Measurements from ENCODE around the gene TCEANC2. TPM values are rescaled to one million over a fixed set of nuclear protein-coding genes. Genes with fewer than 3 reads are reported as not detected.

The TCEANC2 gene
- polyA plus RNA-seq, 1 of the 3 experiments (the other 2 are of a cell fraction), result 4.7 TPM

GRCh38 chr1:54144366-54144765, 91.0 kb downstream of the TCEANC2 start:
- Histone ChIP-seq H3K79me2 (ENCODE audit: insufficient read depth) (no peaks in the 10 kb centered on the region), H3K27me3 (ENCODE audit: insufficient read depth) (no peaks in the 10 kb centered on the region), H3F3A (replicated peaks; ENCODE audit: insufficient read depth) (no peaks in the 10 kb centered on the region), H3K9me3 (no peaks in the 10 kb centered on the region), H3K9me2 (no peaks in the 10 kb centered on the region), H2AFZ (ENCODE audit: low read depth) (no peak overlapping the region), H4K20me1 (ENCODE audit: insufficient read depth) (no peaks in the 10 kb centered on the region), H3K27ac (ENCODE audit: low read depth in 2 of 2, low read length in 1 of 2) (no peak overlapping the region), H3K4me2 (no peak overlapping the region), H3K4me1 (ENCODE audit: control insufficient read depth in 1 of 2, insufficient read depth in 2 of 2, low read depth in 1 of 2, low read length in 1 of 2) (no peaks in the 10 kb centered on the region), H3K36me3 (replicated peaks in 1 of 2; ENCODE audit: control insufficient read depth in 1 of 2, insufficient read depth in 2 of 2, low read length in 1 of 2) (no peaks in the 10 kb centered on the region), H3K9ac (no peak overlapping the region), H3K4me3 (ENCODE audit: low read depth in 2 of 2, low read length in 1 of 2) (no peak overlapping the region)
- DNase-seq, result no peak
- no peak for TF ChIP-seq SIN3A (IDR thresholded peaks at IDR 0.05; ENCODE audit: borderline replicate concordance, low read depth, low read length)
- TF ChIP-seq GABPA (IDR thresholded peaks at IDR 0.05; ENCODE audit: low read depth), result no peak
- TF ChIP-seq MEF2A (IDR thresholded peaks at IDR 0.05; ENCODE audit: borderline replicate concordance, low read depth), result no peak
- no peak for TF ChIP-seq NFIC (IDR thresholded peaks at IDR 0.05; ENCODE audit: borderline replicate concordance)
- 97% methylated on average over 6 of the region's 11 CpGs for WGBS (ENCODE audit: low lambda C conversion rate)
- POLR2A ChIA-PET, result no interaction called here
- CTCF ChIA-PET, result interaction anchor here (1.2 to 2.0 kb wide), 2 partner anchors 22 to 345 kb away, joined by 3 to 4 read pairs; no protein-coding TSS in a partner anchor

GRCh38 chr1:54149734-54150133, 96.3 kb downstream of the TCEANC2 start:
- Histone ChIP-seq H3K9me2 (no peaks in the 10 kb centered on the region), H3K9ac (no peak overlapping the region), H3K27ac (ENCODE audit: low read depth in 2 of 2, low read length in 1 of 2) (no peak overlapping the region), H3K9me3 (no peaks in the 10 kb centered on the region), H3K27me3 (ENCODE audit: insufficient read depth) (no peaks in the 10 kb centered on the region), H3K79me2 (ENCODE audit: insufficient read depth) (no peaks in the 10 kb centered on the region), H3K36me3 (replicated peaks in 1 of 2; ENCODE audit: control insufficient read depth in 1 of 2, insufficient read depth in 2 of 2, low read length in 1 of 2) (no peaks in the 10 kb centered on the region), H3K4me1 (ENCODE audit: control insufficient read depth in 1 of 2, insufficient read depth in 2 of 2, low read depth in 1 of 2, low read length in 1 of 2) (peaks cover 0 to 4% of the 10 kb centered on the region in 2 experiments; a peak in 1 of 4 replicates), H3K4me3 (ENCODE audit: low read depth in 2 of 2, low read length in 1 of 2) (no peak overlapping the region), H4K20me1 (ENCODE audit: insufficient read depth) (no peaks in the 10 kb centered on the region), H3F3A (replicated peaks; ENCODE audit: insufficient read depth) (no peaks in the 10 kb centered on the region), H3K4me2 (no peak overlapping the region), H2AFZ (ENCODE audit: low read depth) (no peak overlapping the region)
- 72% methylated on average over 3 of the region's 3 CpGs for WGBS (ENCODE audit: low lambda C conversion rate)
- POLR2A ChIA-PET, result no interaction called here
- TF ChIP-seq POLR2AphosphoS5 (IDR thresholded peaks at IDR 0.05; ENCODE audit: low read depth, low read length) (no peak), RFX5 (IDR thresholded peaks at IDR 0.05; ENCODE audit: low read length) (no peak), EP300 (IDR thresholded peaks at IDR 0.05; ENCODE audit: borderline replicate concordance in 1 of 2, low read depth in 1 of 2, low read length in 1 of 2) (no peak), GATA2 (CRISPR knock-in tag; IDR thresholded peaks at IDR 0.05) (no peak), SIN3A (IDR thresholded peaks at IDR 0.05; ENCODE audit: borderline replicate concordance, low read depth, low read length) (no peak), JUND (IDR thresholded peaks at IDR 0.05) (no peak), FOXJ3 (CRISPR knock-in tag; IDR thresholded peaks at IDR 0.05) (no peak)
- no peak for DNase-seq
- CTCF ChIA-PET, result interaction anchor here (1.4 kb wide), 1 partner anchor 28 kb away, joined by 4 read pairs; no protein-coding TSS in a partner anchor

- no peak overlapping the region for H2AFZ ChIP-seq (ENCODE audit: low read depth)
- H3F3A ChIP-seq (replicated peaks; ENCODE audit: insufficient read depth), result no peaks in the 10 kb centered on the region
- H3K9me2 ChIP-seq, result no peaks in the 10 kb centered on the region
- CTCF ChIA-PET, result interaction anchor here (0.9 to 1.0 kb wide), 2 partner anchors 13 kb away, joined by 3 read pairs; no protein-coding TSS in a partner anchor
- no peak overlapping the region for H3K27ac ChIP-seq (ENCODE audit: low read depth in 2 of 2, low read length in 1 of 2)
- H3K4me2 ChIP-seq, result no peak overlapping the region
- TF ChIP-seq RXRA (IDR thresholded peaks at IDR 0.05; ENCODE audit: borderline replicate concordance, low read depth) (no peak), TCF12 (IDR thresholded peaks at IDR 0.05) (no peak), IRF3 (IDR thresholded peaks at IDR 0.05; ENCODE audit: low read depth, low read length) (no peak), MXI1 (IDR thresholded peaks at IDR 0.05; ENCODE audit: low read depth, low read length) (no peak)
- no peaks in the 10 kb centered on the region for H3K27me3 ChIP-seq (ENCODE audit: insufficient read depth)
- DNase-seq, result no peak
- POLR2A ChIA-PET, result no interaction called here
- no peak overlapping the region for H3K9ac ChIP-seq
- no peaks in the 10 kb centered on the region for H3K79me2 ChIP-seq (ENCODE audit: insufficient read depth)
- H3K36me3 ChIP-seq (replicated peaks in 1 of 2; ENCODE audit: control insufficient read depth in 1 of 2, insufficient read depth in 2 of 2, low read length in 1 of 2), result no peaks in the 10 kb centered on the region
- H3K4me1 ChIP-seq (ENCODE audit: control insufficient read depth in 1 of 2, insufficient read depth in 2 of 2, low read depth in 1 of 2, low read length in 1 of 2), result peaks cover 0 to 4% of the 10 kb centered on the region in 2 experiments; a peak in 1 of 4 replicates
- H4K20me1 ChIP-seq (ENCODE audit: insufficient read depth), result no peaks in the 10 kb centered on the region
- H3K9me3 ChIP-seq, result no peaks in the 10 kb centered on the region
- no peak overlapping the region for H3K4me3 ChIP-seq (ENCODE audit: low read depth in 2 of 2, low read length in 1 of 2)
- 92% methylated on average over 5 of the region's 5 CpGs for WGBS (ENCODE audit: low lambda C conversion rate)
Measured at GRCh38 chr1:54151013-54151412, 97.6 kb downstream of the TCEANC2 start.

Measured in SK-N-SH (cell line).